A549 (cell line): ENCODE measurements around the gene SIK2. TPM values are rescaled to one million over a fixed set of nuclear protein-coding genes. Genes with fewer than 3 reads are reported as not detected.

Source experiments
- ATAC-seq, 2 experiments: fragments of 200-7000 bp in 1 of 2; fragments of >200 bp in 1 of 2; cut with Nextera tagmentation in 1 of 2; cut with Tn5 transposase in 1 of 2; 3 replicates each; pipeline versions ENCODE4 v1.8.0 to v1.9.1; 2018 to 2020; ENCODE audit warnings: mild to moderate bottlenecking in 1 of 2, moderate library complexity in 1 of 2
- CTCF ChIA-PET: fragments of 300-600 bp; sonication (Branson Sonifier 250); formaldehyde crosslinking; extraction: SDS; loops from one replicate; lab custom pipeline; 2021; ENCODE audit warnings: antibody characterized with exemption, inconsistent platforms; lab: Yijun Ruan, JAX
- POLR2A ChIA-PET: fragments of 350-600 bp; formaldehyde crosslinking; extraction: SDS; loops from one replicate; lab custom pipeline; 2021; ENCODE audit warnings: antibody characterized with exemption, inconsistent platforms; lab: Yijun Ruan, JAX
- DNase-seq, 2 experiments: peaks; one replicate each; pipeline versions ENCODE4 v3.0.0 to v3.0.0-alpha.2; 2011 to 2016; ENCODE audit warnings: low read depth in 1 of 2, low spot score in 1 of 2
- FAIRE-seq: peaks from 2 replicates; lab custom pipeline; 2011; peaks lifted over from hg19 to GRCh38; lab: Jason Lieb, UNC
- H3K27ac ChIP-seq, 2 experiments: fragments of >200 bp; sonication (Bioruptor Twin); formaldehyde crosslinking; 3 replicates each; pipeline ENCODE4 v1.5.1; 2016 to 2017
- H3K4me1 ChIP-seq: fragments of >200 bp; sonication (Bioruptor Twin); formaldehyde crosslinking; 3 replicates; pipeline ENCODE4 v1.6.1; 2016
- H3K4me2 ChIP-seq: fragments of >200 bp; sonication (Bioruptor Twin); formaldehyde crosslinking; 3 replicates; pipeline ENCODE4 v1.6.1; 2016
- H3K4me3 ChIP-seq: fragments of >200 bp; sonication (Bioruptor Twin); formaldehyde crosslinking; 3 replicates; pipeline ENCODE4 v1.5.1; 2016
- H3K9me3 ChIP-seq: fragments of >200 bp; sonication (Bioruptor Twin); formaldehyde crosslinking; 3 replicates; pipeline ENCODE4 v1.6.1; 2016
- CHD4 ChIP-seq: fragments of 200-600 bp; sonication (generic); IDR thresholded peaks from 2 replicates; pipeline ENCODE4 v1.6.1; 2016; ENCODE audit warnings: antibody characterized with exemption, mild to moderate bottlenecking, borderline replicate concordance
- EHF ChIP-seq: fragments of 250-450 bp; sonication (Bioruptor Pico); IDR thresholded peaks from 2 replicates; pipeline ENCODE4 v1.5.0; 2020; ENCODE audit warnings: mild to moderate bottlenecking
- HDAC2 ChIP-seq: fragments of 200-600 bp; sonication (generic); IDR thresholded peaks from 2 replicates; pipeline ENCODE4 v1.6.1; 2016
- HEYL ChIP-seq: fragments of 250-450 bp; sonication (Bioruptor Pico); IDR thresholded peaks from 2 replicates; pipeline ENCODE4 v1.8.0; 2021; ENCODE audit warnings: mild to moderate bottlenecking, moderate library complexity
- JUNB ChIP-seq: fragments of >200 bp; sonication (Bioruptor Twin); formaldehyde crosslinking; IDR thresholded peaks from 2 replicates; pipeline ENCODE4 v1.6.1; 2016
- MAFK ChIP-seq: fragments of 450-650 bp; IDR thresholded peaks from 2 replicates; pipeline ENCODE4 v1.6.1; 2014; ENCODE audit not compliant: partially characterized antibody
- NPAS2 ChIP-seq: fragments of 250-450 bp; sonication (Bioruptor Pico); IDR thresholded peaks from 2 replicates; pipeline ENCODE4 v1.8.0; 2022; ENCODE audit warnings: mild to moderate bottlenecking, moderate library complexity, borderline replicate concordance
- NR3C1 ChIP-seq: fragments of >200 bp; sonication (Bioruptor Twin); formaldehyde crosslinking; IDR thresholded peaks from 3 replicates; pipeline ENCODE4 v1.6.1; 2017
- PHF8 ChIP-seq: fragments of 200-600 bp; sonication (generic); IDR thresholded peaks from 2 replicates; pipeline ENCODE4 v1.6.1; 2016; ENCODE audit warnings: low read depth, mild to moderate bottlenecking, antibody characterized with exemption, moderate library complexity, borderline replicate concordance
- POLR2AphosphoS2 ChIP-seq: conservative IDR thresholded peaks from 2 replicates; pipeline ENCODE4 v1.6.1; 2012; ENCODE audit warnings: low read length, improper control_type of control experiment, inconsistent platforms
- RAD21 ChIP-seq, 2 experiments: fragments of >200 bp in 1 of 2; sonication (Bioruptor Twin) in 1 of 2; formaldehyde crosslinking in 1 of 2; IDR thresholded peaks in 1 of 2; conservative IDR thresholded peaks in 1 of 2; 2 replicates in 1 of 2; 3 replicates in 1 of 2; pipeline ENCODE4 v1.6.1; 2012 to 2018; ENCODE audit warnings: inconsistent platforms in 1 of 2
- RFX5 ChIP-seq: fragments of 450-650 bp; IDR thresholded peaks from 2 replicates; pipeline ENCODE4 v1.7.1; 2014; ENCODE audit warnings: antibody characterized with exemption, mild to moderate bottlenecking, moderate library complexity
- SMC3 ChIP-seq: fragments of >200 bp; sonication (Bioruptor Twin); formaldehyde crosslinking; IDR thresholded peaks from 3 replicates; pipeline ENCODE4 v1.6.1; 2018; ENCODE audit warnings: inconsistent platforms
- ZC3H11A ChIP-seq: fragments of 450-650 bp; IDR thresholded peaks from 2 replicates; pipeline ENCODE4 v1.6.1; 2014; ENCODE audit warnings: antibody characterized with exemption, mild to moderate bottlenecking
- WGBS: methylation state at CpG from one replicate; pipeline ENCODE4 v1.1.6; 2017; ENCODE audit errors: missing lambda C conversion rate; 5-methylcytosine and 5-hydroxymethylcytosine counted together
- polyA plus RNA-seq, 4 experiments: library from polyadenylated mRNA; depleted of rRNA in 3 of 4; stranded (reverse); fragments of >200 nt; fragmentation: RNase III in 1 of 4; extraction: RNeasy Plus Mini Kit Qiagen cat#74134 plus additional on column Dnase treatment in 1 of 4; gene quantifications; 2 replicates in 3 of 4; 3 replicates in 1 of 4; pipeline ENCODE4 v1.2.3, GENCODE V29; 2011 to 2017
- TF ChIP-seq, protein P1 (sequence below): fragments of 250-450 bp; sonication (Bioruptor Pico); IDR thresholded peaks from 2 replicates; pipeline ENCODE4 v1.5.0; 2021; ENCODE audit warnings: mild to moderate bottlenecking, moderate library complexity, borderline replicate concordance
- TF ChIP-seq, protein P2 (sequence below): fragments of >200 bp; sonication (Bioruptor Twin); formaldehyde crosslinking; IDR thresholded peaks from 3 replicates; pipeline ENCODE4 v1.5.1; 2016

The SIK2 gene
- polyA plus RNA-seq, 2 of the 4 experiments (the other 2 are of a cell fraction) = 4.5 to 9.0 TPM

DNA sequence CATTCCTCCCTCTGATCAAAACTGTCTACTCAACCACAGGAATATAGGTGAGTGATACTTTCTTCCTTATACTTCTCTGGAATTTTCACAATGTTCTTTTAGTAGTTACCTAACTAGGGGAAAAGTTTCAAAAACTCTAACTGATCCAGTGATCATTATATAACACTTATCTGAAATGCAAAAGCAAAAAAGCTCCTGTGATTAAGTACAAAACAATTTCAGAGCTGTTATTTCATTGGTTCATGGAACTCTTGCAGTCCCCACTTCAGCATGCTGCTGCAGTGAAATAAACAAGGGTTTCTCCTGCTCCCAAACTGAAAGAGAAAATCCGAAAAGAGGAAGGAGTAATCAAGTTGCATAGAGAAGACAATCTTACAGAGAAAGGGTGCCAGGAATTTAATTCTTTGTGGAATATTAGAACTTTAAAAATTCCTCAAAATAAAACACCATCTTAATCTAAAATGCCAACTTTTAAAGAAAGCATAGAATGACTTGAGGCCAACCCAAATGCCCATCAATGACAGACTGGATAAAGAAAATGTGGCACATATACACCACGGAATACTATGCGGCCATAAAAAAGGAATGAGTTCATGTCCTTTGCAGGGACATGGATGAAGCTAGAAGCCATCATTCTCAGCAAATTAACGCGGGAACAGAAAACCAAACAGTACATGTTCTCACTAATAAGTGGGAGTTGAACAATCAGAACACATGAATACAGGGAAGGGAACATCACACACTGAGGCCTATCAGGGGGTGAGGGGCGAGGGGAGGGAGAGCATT is 143.7 kb downstream of the SIK2 start:
- FAIRE-seq (no peak), ATAC-seq (no peak), DNase-seq (no peak)
- CTCF ChIA-PET = interaction anchor here (1.0 kb wide), 1 partner anchor 12 kb away, joined by 3 read pairs; no protein-coding TSS in a partner anchor
- POLR2A ChIA-PET = no interaction called here
- Histone ChIP-seq H3K4me2 (peak overlapping the region; percentile 8; the same call in 1 of the 3 replicates), H3K9me3 (no peaks in the 10 kb centered on the region), H3K4me3 (no peak overlapping the region), H3K4me1 (peaks cover 9% of the 10 kb centered on the region; the same call in 1 of the 3 replicates), H3K27ac (no peak overlapping the region)
- WGBS = 90% methylated on average over 6 of the region's 6 CpGs
- no peak for TF ChIP-seq CHD4
- no peak for TF ChIP-seq JUNB
- no peak for TF ChIP-seq EHF (CRISPR knock-in tag)
- no peak for TF ChIP-seq PHF8
- TF ChIP-seq RFX5 = no peak
- TF ChIP-seq, protein P1, sequence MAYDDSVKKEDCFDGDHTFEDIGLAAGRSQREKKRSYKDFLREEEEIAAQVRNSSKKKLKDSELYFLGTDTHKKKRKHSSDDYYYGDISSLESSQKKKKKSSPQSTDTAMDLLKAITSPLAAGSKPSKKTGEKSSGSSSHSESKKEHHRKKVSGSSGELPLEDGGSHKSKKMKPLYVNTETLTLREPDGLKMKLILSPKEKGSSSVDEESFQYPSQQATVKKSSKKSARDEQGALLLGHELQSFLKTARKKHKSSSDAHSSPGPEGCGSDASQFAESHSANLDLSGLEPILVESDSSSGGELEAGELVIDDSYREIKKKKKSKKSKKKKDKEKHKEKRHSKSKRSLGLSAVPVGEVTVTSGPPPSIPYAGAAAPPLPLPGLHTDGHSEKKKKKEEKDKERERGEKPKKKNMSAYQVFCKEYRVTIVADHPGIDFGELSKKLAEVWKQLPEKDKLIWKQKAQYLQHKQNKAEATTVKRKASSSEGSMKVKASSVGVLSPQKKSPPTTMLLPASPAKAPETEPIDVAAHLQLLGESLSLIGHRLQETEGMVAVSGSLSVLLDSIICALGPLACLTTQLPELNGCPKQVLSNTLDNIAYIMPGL (CRISPR knock-in tag) = no peak

DNA sequence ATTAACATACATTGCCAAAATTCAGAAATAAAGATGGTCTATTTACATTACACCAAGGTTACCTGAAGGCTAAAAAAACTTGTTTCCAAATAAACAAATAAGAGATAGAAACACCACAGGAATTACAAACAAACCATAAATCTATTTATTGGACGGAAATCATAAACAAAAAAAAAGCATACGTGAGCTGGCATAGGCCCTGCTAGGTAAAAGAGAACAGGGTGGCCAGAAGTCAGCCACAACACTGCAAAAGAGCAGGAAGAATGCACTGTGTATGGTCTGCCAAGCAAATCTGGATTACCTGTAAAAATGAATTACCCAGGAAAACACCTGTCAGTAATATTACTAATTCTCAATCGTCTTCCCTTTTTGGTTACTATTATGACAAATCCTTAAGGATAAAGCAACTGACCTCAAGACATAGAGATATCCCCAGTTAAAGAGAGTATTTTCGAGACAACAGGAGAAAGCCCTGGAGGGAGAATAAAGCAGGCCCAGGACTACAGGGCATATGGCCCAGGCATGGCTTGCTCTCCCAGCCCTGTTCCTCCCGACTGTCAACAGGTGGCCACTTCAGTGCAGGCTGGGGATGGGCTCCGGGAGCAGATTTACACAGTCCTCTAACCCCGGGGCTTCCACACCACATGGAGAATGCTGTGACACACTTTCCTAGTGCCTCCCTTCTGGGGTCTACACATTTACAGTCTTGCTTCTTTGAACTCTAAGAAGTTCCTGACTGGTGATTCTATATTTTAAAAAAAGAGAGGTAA is 146.0 kb downstream of the SIK2 start:
- no peaks in the 10 kb centered on the region for H3K9me3 ChIP-seq
- FAIRE-seq = no peak
- no peak for DNase-seq
- peak in 1 of 2 experiments; percentile 42; a peak in 2 of 6 replicates for ATAC-seq
- 76% methylated on average over 7 of the region's 7 CpGs for WGBS
- TF ChIP-seq RAD21 (conservative IDR thresholded peaks at IDR 0.05 in 1 of 2, IDR thresholded peaks at IDR 0.05 in 1 of 2) = no peak
- no peak for TF ChIP-seq HDAC2
- TF ChIP-seq, protein P1 (CRISPR knock-in tag) = no peak
- ChIA-PET POLR2A (no interaction called here), CTCF (no interaction called here)
- peaks cover 9% of the 10 kb centered on the region; the same call in 1 of the 3 replicates for H3K4me1 ChIP-seq
- no peak overlapping the region for H3K4me2 ChIP-seq
- H3K4me3 ChIP-seq = no peak overlapping the region
- H3K27ac ChIP-seq = no peak overlapping the region

DNA sequence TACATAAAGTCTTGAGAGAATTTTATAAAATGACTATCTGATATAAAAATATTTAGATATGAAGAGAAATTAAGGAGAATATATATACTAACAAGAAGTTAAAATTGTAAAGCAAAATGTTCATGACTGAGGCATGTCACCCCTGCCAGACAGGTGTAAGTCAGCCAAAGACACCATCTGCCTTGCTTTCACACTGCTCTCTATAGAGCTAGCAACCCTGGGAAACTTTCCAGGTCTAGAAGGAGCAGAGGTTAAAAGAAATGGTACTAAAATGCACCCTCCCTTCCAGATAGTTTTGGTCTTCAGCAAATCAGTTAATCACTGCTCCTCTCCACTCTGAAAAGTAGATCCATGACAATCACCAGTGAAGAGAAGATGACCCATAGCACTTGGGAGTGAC is 147.4 kb downstream of the SIK2 start:
- CTCF ChIA-PET = no interaction called here
- no peak for FAIRE-seq

More for the DNA sequence above, 147.4 kb downstream of the SIK2 start:
- ATAC-seq (no peak), DNase-seq (no peak)
- Histone ChIP-seq H3K4me3 (no peak overlapping the region), H3K4me2 (no peak overlapping the region), H3K9me3 (no peaks in the 10 kb centered on the region), H3K4me1 (peaks cover 9% of the 10 kb centered on the region; the same call in 1 of the 3 replicates), H3K27ac (no peak overlapping the region)
- TF ChIP-seq RAD21 (conservative IDR thresholded peaks at IDR 0.05 in 1 of 2, IDR thresholded peaks at IDR 0.05 in 1 of 2) (no peak), POLR2AphosphoS2 (no peak), MAFK (no peak), HEYL (no peak), ZC3H11A (no peak), SMC3 (no peak), NPAS2 (no peak), NR3C1 (no peak)
- TF ChIP-seq, protein P2, sequence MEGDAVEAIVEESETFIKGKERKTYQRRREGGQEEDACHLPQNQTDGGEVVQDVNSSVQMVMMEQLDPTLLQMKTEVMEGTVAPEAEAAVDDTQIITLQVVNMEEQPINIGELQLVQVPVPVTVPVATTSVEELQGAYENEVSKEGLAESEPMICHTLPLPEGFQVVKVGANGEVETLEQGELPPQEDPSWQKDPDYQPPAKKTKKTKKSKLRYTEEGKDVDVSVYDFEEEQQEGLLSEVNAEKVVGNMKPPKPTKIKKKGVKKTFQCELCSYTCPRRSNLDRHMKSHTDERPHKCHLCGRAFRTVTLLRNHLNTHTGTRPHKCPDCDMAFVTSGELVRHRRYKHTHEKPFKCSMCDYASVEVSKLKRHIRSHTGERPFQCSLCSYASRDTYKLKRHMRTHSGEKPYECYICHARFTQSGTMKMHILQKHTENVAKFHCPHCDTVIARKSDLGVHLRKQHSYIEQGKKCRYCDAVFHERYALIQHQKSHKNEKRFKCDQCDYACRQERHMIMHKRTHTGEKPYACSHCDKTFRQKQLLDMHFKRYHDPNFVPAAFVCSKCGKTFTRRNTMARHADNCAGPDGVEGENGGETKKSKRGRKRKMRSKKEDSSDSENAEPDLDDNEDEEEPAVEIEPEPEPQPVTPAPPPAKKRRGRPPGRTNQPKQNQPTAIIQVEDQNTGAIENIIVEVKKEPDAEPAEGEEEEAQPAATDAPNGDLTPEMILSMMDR = no peak
- POLR2A ChIA-PET = no interaction called here
